ENCODE results near the gene CHTOP. TPM values are rescaled to one million over a fixed set of nuclear protein-coding genes. Genes with fewer than 3 reads are reported as not detected.

The CHTOP gene
- total RNA-seq, 2 experiments from 2014 or later, result 70.9 to 107 TPM

GRCh38 chr1:153628638-153629342 is 5.1 kb upstream of the CHTOP start:
- H3K27ac ChIP-seq (ENCODE audit: low read depth, low read length, poor library complexity, severe bottlenecking), result no peak overlapping the region
- no peak overlapping the region for H2AFZ ChIP-seq (ENCODE audit: low read length)
- H4K20me1 ChIP-seq (ENCODE audit: insufficient read depth, low read length), result no peaks in the 10 kb centered on the region
- H3K4me1 ChIP-seq (ENCODE audit: insufficient read depth, low read length, poor library complexity, severe bottlenecking), result peaks cover 16% of the 10 kb centered on the region
- no peaks in the 10 kb centered on the region for H3K36me3 ChIP-seq (ENCODE audit: insufficient read depth, low read length)
- no peak for DNase-seq (ENCODE audit: low spot score)
- no peak overlapping the region for H3K4me3 ChIP-seq (ENCODE audit: low read depth, low read length, poor library complexity, severe bottlenecking)
- no peaks in the 10 kb centered on the region for H3K79me2 ChIP-seq (ENCODE audit: insufficient read depth, low read depth, low read length)
- H3K4me2 ChIP-seq (ENCODE audit: low read length), result no peak overlapping the region
- no TSS peak for BruUV-seq (replicated peaks)
- H3K9me2 ChIP-seq (ENCODE audit: insufficient read depth, low read length), result no peaks in the 10 kb centered on the region
- POLR2A ChIA-PET, result no interaction called here
- intact Hi-C loops (cut with micrococcal nuclease; ENCODE audit: unreplicated experiment), result no loop called here
- CTCF ChIA-PET (ENCODE audit: unreplicated experiment), result interaction anchor here (0.6 to 1.9 kb wide), 2 partner anchors 56 to 276 kb away, joined by 3 to 6 read pairs; no protein-coding TSS in a partner anchor
- TF ChIP-seq EZH2phosphoT487 (IDR thresholded peaks at IDR 0.05; ENCODE audit: borderline replicate concordance, low read depth, low read length) (no peak), CTCF (conservative IDR thresholded peaks at IDR 0.05; ENCODE audit: low read length) (no peak)
- H3K9me3 ChIP-seq (ENCODE audit: low read length), result no peaks in the 10 kb centered on the region

- no peak overlapping the region for H2AFZ ChIP-seq (ENCODE audit: low read length)
- no TSS peak for BruUV-seq (replicated peaks)
- no peak for DNase-seq (ENCODE audit: low spot score)
- no peaks in the 10 kb centered on the region for H4K20me1 ChIP-seq (ENCODE audit: insufficient read depth, low read length)
- no peak overlapping the region for H3K4me3 ChIP-seq (ENCODE audit: low read depth, low read length, poor library complexity, severe bottlenecking)
- H3K9me2 ChIP-seq (ENCODE audit: insufficient read depth, low read length), result no peaks in the 10 kb centered on the region
- no peaks in the 10 kb centered on the region for H3K36me3 ChIP-seq (ENCODE audit: insufficient read depth, low read length)
- no peak overlapping the region for H3K4me2 ChIP-seq (ENCODE audit: low read length)
- no peaks in the 10 kb centered on the region for H3K9me3 ChIP-seq (ENCODE audit: low read length)
- H3K27ac ChIP-seq (ENCODE audit: low read depth, low read length, poor library complexity, severe bottlenecking), result no peak overlapping the region
- TF ChIP-seq CTCF (conservative IDR thresholded peaks at IDR 0.05; ENCODE audit: low read length), result no peak
- no peak for TF ChIP-seq EZH2phosphoT487 (IDR thresholded peaks at IDR 0.05; ENCODE audit: borderline replicate concordance, low read depth, low read length)
- peaks cover 16% of the 10 kb centered on the region for H3K4me1 ChIP-seq (ENCODE audit: insufficient read depth, low read length, poor library complexity, severe bottlenecking)
- ChIA-PET CTCF (ENCODE audit: unreplicated experiment) (interaction anchor here (0.6 to 1.9 kb wide), 2 partner anchors 57 to 276 kb away, joined by 3 to 6 read pairs; no protein-coding TSS in a partner anchor), POLR2A (no interaction called here)
- intact Hi-C loops (cut with micrococcal nuclease; ENCODE audit: unreplicated experiment), result no loop called here
- H3K79me2 ChIP-seq (ENCODE audit: insufficient read depth, low read depth, low read length), result peaks cover under 1% of the 10 kb centered on the region; the same call in 1 of the 2 replicates
Observed at GRCh38 chr1:153629343-153629665, 4.6 kb upstream of the CHTOP start.

GRCh38 chr1:153629971-153630370 is 3.9 kb upstream of the CHTOP start:
- POLR2A ChIA-PET, result no interaction called here

More at GRCh38 chr1:153629971-153630370, 3.9 kb upstream of the CHTOP start:
- H2AFZ ChIP-seq (ENCODE audit: low read length), result no peak overlapping the region
- BruUV-seq (replicated peaks), result no TSS peak
- H3K36me3 ChIP-seq (ENCODE audit: insufficient read depth, low read length), result no peaks in the 10 kb centered on the region
- TF ChIP-seq CTCF (conservative IDR thresholded peaks at IDR 0.05; ENCODE audit: low read length) (no peak), EZH2phosphoT487 (IDR thresholded peaks at IDR 0.05; ENCODE audit: borderline replicate concordance, low read depth, low read length) (no peak)
- no peak overlapping the region for H3K4me3 ChIP-seq (ENCODE audit: low read depth, low read length, poor library complexity, severe bottlenecking)
- H3K9me3 ChIP-seq (ENCODE audit: low read length), result no peaks in the 10 kb centered on the region
- H3K27ac ChIP-seq (ENCODE audit: low read depth, low read length, poor library complexity, severe bottlenecking), result no peak overlapping the region
- CTCF ChIA-PET (ENCODE audit: unreplicated experiment), result no interaction called here
- H3K4me2 ChIP-seq (ENCODE audit: low read length), result no peak overlapping the region
- DNase-seq (ENCODE audit: low spot score), result no peak
- H3K4me1 ChIP-seq (ENCODE audit: insufficient read depth, low read length, poor library complexity, severe bottlenecking), result peaks cover 16% of the 10 kb centered on the region
- no peaks in the 10 kb centered on the region for H4K20me1 ChIP-seq (ENCODE audit: insufficient read depth, low read length)
- no peaks in the 10 kb centered on the region for H3K9me2 ChIP-seq (ENCODE audit: insufficient read depth, low read length)
- H3K79me2 ChIP-seq (ENCODE audit: insufficient read depth, low read depth, low read length), result peaks cover 7% of the 10 kb centered on the region
- intact Hi-C loops (cut with micrococcal nuclease; ENCODE audit: unreplicated experiment), result no loop called here

All from OCI-LY7 (cell line).